Mucosa of descending colon (tissue), 3 donors: ENCODE data around the gene PNKD. TPM values are rescaled to one million over a fixed set of nuclear protein-coding genes. Genes with fewer than 3 reads are reported as not detected.

ENCODE experiments used
- ATAC-seq: fragments of 200-7000 bp; cut with Tn5 transposase; one replicate; pipeline ENCODE4 v1.9.1; 2020; ENCODE audit warnings: mild to moderate bottlenecking, moderate library complexity
- DNase-seq, 3 donors: peaks; one replicate each; pipeline ENCODE4 v3.0.0-alpha.2; 2020
- H3K36me3 ChIP-seq: fragments of 200-600 bp; one replicate; pipeline ENCODE4 v1.8.0; 2021; ENCODE audit warnings: low read depth, mild to moderate bottlenecking
- H3K4me1 ChIP-seq: fragments of 200-600 bp; one replicate; pipeline ENCODE4 v1.8.0; 2021; ENCODE audit warnings: low read depth, mild to moderate bottlenecking
- H3K4me3 ChIP-seq: fragments of 200-600 bp; one replicate; pipeline ENCODE4 v1.8.0; 2021; ENCODE audit warnings: mild to moderate bottlenecking
- H3K9me3 ChIP-seq: fragments of 200-600 bp; one replicate; pipeline ENCODE4 v1.8.0; 2021; ENCODE audit warnings: mild to moderate bottlenecking
- intact Hi-C, 2 donors: fragments of 100-400 bp; cut with DNase I in 1 of 2; cut with micrococcal nuclease in 1 of 2; formaldehyde crosslinking; loops; one replicate each; pipeline versions ENCODE4 v1.11.0 to v1.11.1; 2022; cut with DNase I, micrococcal nuclease
- total RNA-seq, 3 donors: library from RNA; stranded (reverse); fragmentation: NEBNext Ultra II Directional in 2 of 3; extraction: Animal tissue kit (Norgen Biotek cat#: 25700) in 2 of 3; gene quantifications; one replicate each; pipeline versions ENCODE4 v1.2.1 to v1.2.4, GENCODE V29; 2021 to 2023
- TF ChIP-seq, protein P1 (sequence below): fragments of 200-600 bp; IDR thresholded peaks from one replicate; pipeline ENCODE4 v1.8.0; 2022; ENCODE audit warnings: antibody characterized with exemption, mild to moderate bottlenecking
- donor health status: DM: no; HTN: no; CAD: no; lungs with moderate emphysema.
- donor health status: DM: no; HTN: no; CAD: no.
- donor health status: DM: no; HTN: yes; CAD: no.

PNKD gene
- total RNA-seq, 3 donors from 2014 or later = 77.1 to 101 (median 92.1) TPM

- Histone ChIP-seq H3K4me1 (peaks cover 9% of the 10 kb centered on the region), H3K9me3 (no peaks in the 10 kb centered on the region), H3K4me3 (no peak overlapping the region), H3K36me3 (no peaks in the 10 kb centered on the region)
- TF ChIP-seq, protein P1, sequence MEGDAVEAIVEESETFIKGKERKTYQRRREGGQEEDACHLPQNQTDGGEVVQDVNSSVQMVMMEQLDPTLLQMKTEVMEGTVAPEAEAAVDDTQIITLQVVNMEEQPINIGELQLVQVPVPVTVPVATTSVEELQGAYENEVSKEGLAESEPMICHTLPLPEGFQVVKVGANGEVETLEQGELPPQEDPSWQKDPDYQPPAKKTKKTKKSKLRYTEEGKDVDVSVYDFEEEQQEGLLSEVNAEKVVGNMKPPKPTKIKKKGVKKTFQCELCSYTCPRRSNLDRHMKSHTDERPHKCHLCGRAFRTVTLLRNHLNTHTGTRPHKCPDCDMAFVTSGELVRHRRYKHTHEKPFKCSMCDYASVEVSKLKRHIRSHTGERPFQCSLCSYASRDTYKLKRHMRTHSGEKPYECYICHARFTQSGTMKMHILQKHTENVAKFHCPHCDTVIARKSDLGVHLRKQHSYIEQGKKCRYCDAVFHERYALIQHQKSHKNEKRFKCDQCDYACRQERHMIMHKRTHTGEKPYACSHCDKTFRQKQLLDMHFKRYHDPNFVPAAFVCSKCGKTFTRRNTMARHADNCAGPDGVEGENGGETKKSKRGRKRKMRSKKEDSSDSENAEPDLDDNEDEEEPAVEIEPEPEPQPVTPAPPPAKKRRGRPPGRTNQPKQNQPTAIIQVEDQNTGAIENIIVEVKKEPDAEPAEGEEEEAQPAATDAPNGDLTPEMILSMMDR = no peak
- DNase-seq (peak in 2 of 3 donors; percentile 51 to 64), ATAC-seq (peak; percentile 24)
- intact Hi-C loops = no loop called here
These were observed 98.4 kb downstream of the PNKD start for GRCh38 chr2:218368621-218369153.

GRCh38 chr2:218369330-218369729, 99.0 kb downstream of the PNKD start:
- no peak for DNase-seq
- H3K4me1 ChIP-seq = peaks cover 9% of the 10 kb centered on the region
- no peak overlapping the region for H3K4me3 ChIP-seq
- peak; percentile 7 for ATAC-seq
- intact Hi-C loops = no loop called here
- H3K36me3 ChIP-seq = no peaks in the 10 kb centered on the region
- H3K9me3 ChIP-seq = no peaks in the 10 kb centered on the region
- TF ChIP-seq, protein P1 = no peak

GRCh38 chr2:218370410-218371063, 100.2 kb downstream of the PNKD start:
- intact Hi-C loops = no loop called here
- TF ChIP-seq, protein P1 = no peak
- peaks cover 9% of the 10 kb centered on the region for H3K4me1 ChIP-seq
- H3K9me3 ChIP-seq = no peaks in the 10 kb centered on the region
- H3K4me3 ChIP-seq = no peak overlapping the region
- DNase-seq (no peak), ATAC-seq (peak; percentile 18)
- no peaks in the 10 kb centered on the region for H3K36me3 ChIP-seq

DNA sequence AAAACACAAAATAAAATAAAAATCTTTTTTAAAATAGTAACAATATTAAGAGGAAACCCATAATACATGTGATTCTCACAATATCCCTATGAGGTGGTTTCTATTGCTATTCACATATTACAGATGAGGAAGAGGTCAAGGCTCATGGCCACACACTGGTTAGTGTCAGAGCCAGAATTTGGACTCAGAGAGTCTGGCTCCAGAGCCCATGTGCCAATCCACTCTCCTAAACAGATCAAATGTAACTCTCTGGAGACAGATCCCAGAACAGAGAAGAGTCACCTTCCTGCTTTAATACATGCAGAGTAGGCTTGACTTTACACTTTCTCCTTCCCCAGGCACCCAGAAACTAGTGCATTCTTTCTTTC, 101.6 kb downstream of the PNKD start:
- Histone ChIP-seq H3K36me3 (no peaks in the 10 kb centered on the region), H3K4me3 (no peak overlapping the region), H3K4me1 (peaks cover 9% of the 10 kb centered on the region), H3K9me3 (no peaks in the 10 kb centered on the region)
- intact Hi-C loops = no loop called here
- ATAC-seq (no peak), DNase-seq (no peak)
- TF ChIP-seq, protein P1 = no peak

DNA sequence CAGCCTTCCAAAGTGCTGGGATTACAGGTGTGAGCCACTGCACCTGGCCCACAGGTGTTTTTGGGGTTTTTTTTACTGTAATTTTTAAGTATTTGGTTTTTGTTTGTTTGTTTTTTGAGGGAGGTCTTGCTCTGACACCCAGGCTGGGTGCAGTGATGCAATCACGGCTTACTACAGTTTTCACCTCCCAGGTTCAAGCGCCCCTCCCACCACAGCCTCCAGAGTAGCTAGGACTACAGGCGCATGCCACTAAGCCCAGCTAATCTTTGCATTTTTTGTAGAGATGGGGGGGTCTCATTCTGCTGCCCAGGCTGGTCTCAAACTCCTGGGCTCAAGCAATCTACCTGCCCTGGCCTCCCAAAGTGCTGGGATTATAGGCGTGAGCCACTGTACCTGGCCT, 104.5 kb downstream of the PNKD start:
- H3K4me3 ChIP-seq = no peak overlapping the region
- TF ChIP-seq, protein P1 = no peak
- DNase-seq = no peak
- intact Hi-C loops = no loop called here
- ATAC-seq = no peak
- H3K9me3 ChIP-seq = no peaks in the 10 kb centered on the region
- H3K4me1 ChIP-seq = no peaks in the 10 kb centered on the region
- no peaks in the 10 kb centered on the region for H3K36me3 ChIP-seq

- H3K9me3 ChIP-seq = no peaks in the 10 kb centered on the region
- DNase-seq = no peak
- intact Hi-C loops = no loop called here
- no peak for ATAC-seq
- TF ChIP-seq, protein P1 = no peak
- no peaks in the 10 kb centered on the region for H3K4me1 ChIP-seq
- no peak overlapping the region for H3K4me3 ChIP-seq
- H3K36me3 ChIP-seq = no peaks in the 10 kb centered on the region
These were observed 104.9 kb downstream of the PNKD start for GRCh38 chr2:218375212-218375611.
